Heart left ventricle (tissue), 13 donors: ENCODE data around the gene POLD2.

ENCODE experiments used
- CTCF ChIP-seq, 12 donors: fragments of 200-600 bp; sonication (generic) in 4 of 12; IDR thresholded peaks; one replicate each; pipeline versions ENCODE4 v1.5.0 to v1.8.0; 2018 to 2022; ENCODE audit warnings: antibody characterized with exemption in 12 of 12, mild to moderate bottlenecking in 5 of 12
- POLR2A ChIP-seq, 2 donors: fragments of 450-650 bp; IDR thresholded peaks; one replicate each; pipeline ENCODE4 v1.6.1; 2017; ENCODE audit warnings: antibody characterized with exemption in 2 of 2, mild to moderate bottlenecking in 2 of 2, moderate library complexity in 2 of 2
- donor health status: ischemic (EF 13 %, LVEDD 7.1; RV severe dilation, severe dysfunction).
- donor health status: DM: no; HTN: yes; CAD: no.
- donor health status: DM: no; HTN: no; CAD: no.
- donor health status: ischemic (EF 25% LVEDD 6.9; RV normal size, moderate dysfunction).
- donor health status: ischemic (EF 25% LVEDD 5.7; RV mildly dilated, moderate dysfunction).
- donor health status: ischemic (EF 35%, LVEDD 5.7; RV mildly dilated, moderate dysfunction).
- donor health status: nonischemic (EF 11% LVEDD 7.7; RV severe dilation, severe dysfunction).
- donor health status: DM: yes; HTN: yes; CAD: no.
- donor health status: PGD.
- donor health status: ischemic (EF 29% LVEDD 5.4; RV normal size, mild dysfunction).
- donor health status: nonischemic (EF 23%, LVEDD 6.1; RV moderate dilation, normal function).

GRCh38 chr7:44075296-44076075 lies 47.9 kb downstream of the POLD2 start:
- TF ChIP-seq CTCF (IDR thresholded peaks at IDR 0.05): no peak
- no peak for TF ChIP-seq POLR2A (IDR thresholded peaks at IDR 0.05)
